H9 (cell line): ENCODE measurements around the gene PPP5C. TPM values are rescaled to one million over a fixed set of nuclear protein-coding genes. Genes with fewer than 3 reads are reported as not detected.

ENCODE experiments used
- DNase-seq: peaks from one replicate; pipeline ENCODE4 v3.0.0-alpha.2; 2017
- H2AFZ ChIP-seq: one replicate; pipeline ENCODE4 v1.6.1; 2013; ENCODE audit warnings: mild to moderate bottlenecking, low read length, control low read depth, moderate library complexity
- H2AK5ac ChIP-seq: 2 replicates; pipeline ENCODE4 v1.6.1; 2013; ENCODE audit warnings: low read length, control low read depth, mixed read lengths; ENCODE audit not compliant: insufficient read length
- H2BK120ac ChIP-seq: one replicate; pipeline ENCODE4 v1.6.1; 2013; ENCODE audit warnings: low read depth, mild to moderate bottlenecking, low read length, control low read depth, inconsistent platforms; ENCODE audit not compliant: poor library complexity, severe bottlenecking
- H2BK12ac ChIP-seq: 2 replicates; pipeline ENCODE4 v1.6.1; 2013; ENCODE audit warnings: low read length, control low read depth, mixed read lengths, low read depth; ENCODE audit not compliant: insufficient read length
- H2BK15ac ChIP-seq: 2 replicates; pipeline ENCODE4 v1.6.1; 2013; ENCODE audit warnings: low read depth, low read length, control low read depth
- H2BK20ac ChIP-seq: one replicate; pipeline ENCODE4 v1.6.1; 2013; ENCODE audit warnings: low read depth, mild to moderate bottlenecking, low read length, control low read depth, inconsistent platforms; ENCODE audit not compliant: poor library complexity, severe bottlenecking
- H2BK5ac ChIP-seq: 2 replicates; pipeline ENCODE4 v1.6.1; 2013; ENCODE audit warnings: low read length, control low read depth, mixed read lengths; ENCODE audit not compliant: insufficient read length
- H3K14ac ChIP-seq: 2 replicates; pipeline ENCODE4 v1.6.1; 2013; ENCODE audit warnings: low read length, control low read depth; ENCODE audit not compliant: insufficient read depth
- H3K18ac ChIP-seq: 2 replicates; pipeline ENCODE4 v1.6.1; 2013; ENCODE audit warnings: low read depth, mild to moderate bottlenecking, mixed read lengths, low read length, control low read depth; ENCODE audit not compliant: insufficient read length
- H3K23ac ChIP-seq: 2 replicates; pipeline ENCODE4 v1.6.1; 2013; ENCODE audit warnings: low read length, control low read depth, mixed read lengths, low read depth; ENCODE audit not compliant: insufficient read length
- H3K23me2 ChIP-seq: 2 replicates; pipeline ENCODE4 v1.6.1; 2013; ENCODE audit warnings: low read depth, mild to moderate bottlenecking, mixed read lengths, low read length, control low read depth; ENCODE audit not compliant: insufficient read length, poor library complexity, severe bottlenecking
- H3K27ac ChIP-seq: 2 replicates; pipeline ENCODE4 v1.5.1; 2013; ENCODE audit warnings: low read length, control low read depth, mixed read lengths, low read depth; ENCODE audit not compliant: insufficient read length
- H3K27me3 ChIP-seq: 2 replicates; pipeline ENCODE4 v1.6.1; 2013; ENCODE audit warnings: low read length, control low read depth, inconsistent platforms; ENCODE audit not compliant: insufficient read depth
- H3K4ac ChIP-seq: 2 replicates; pipeline ENCODE4 v1.6.1; 2013; ENCODE audit warnings: low read depth, mild to moderate bottlenecking, control low read depth, inconsistent platforms, low read length, moderate library complexity
- H3K4me1 ChIP-seq: 2 replicates; pipeline ENCODE4 v1.6.1; 2013; ENCODE audit warnings: low read length, control low read depth, inconsistent platforms; ENCODE audit not compliant: insufficient read depth
- H3K4me2 ChIP-seq: 2 replicates; pipeline ENCODE4 v1.6.1; 2013; ENCODE audit warnings: low read length, control low read depth, mixed read lengths; ENCODE audit not compliant: insufficient read length, insufficient read depth
- H3K56ac ChIP-seq: 2 replicates; pipeline ENCODE4 v1.6.1; 2013; ENCODE audit warnings: low read depth, mild to moderate bottlenecking, mixed read lengths, low read length, control low read depth; ENCODE audit not compliant: insufficient read length
- H3K79me1 ChIP-seq: 2 replicates; pipeline ENCODE4 v1.6.1; 2013; ENCODE audit warnings: low read depth, mild to moderate bottlenecking, moderate library complexity, low read length, control low read depth, inconsistent platforms; ENCODE audit not compliant: insufficient read depth, poor library complexity, severe bottlenecking
- H3K79me2 ChIP-seq: 2 replicates; pipeline ENCODE4 v1.6.1; 2013; ENCODE audit warnings: low read length, control low read depth, inconsistent platforms; ENCODE audit not compliant: insufficient read depth
- H3K9ac ChIP-seq: 2 replicates; pipeline ENCODE4 v1.6.1; 2013; ENCODE audit warnings: low read length, control low read depth, mixed read lengths; ENCODE audit not compliant: insufficient read length; ENCODE audit errors: extremely low read depth
- H3K9me3 ChIP-seq: one replicate; pipeline ENCODE4 v1.6.1; 2013; ENCODE audit warnings: low read depth, low read length, inconsistent platforms; ENCODE audit not compliant: control insufficient read depth
- H3T11ph ChIP-seq: one replicate; pipeline ENCODE4 v1.6.1; 2013; ENCODE audit warnings: mild to moderate bottlenecking, low read length, control low read depth, inconsistent platforms
- H4K20me1 ChIP-seq: one replicate; pipeline ENCODE4 v1.6.1; 2013; ENCODE audit not compliant: control insufficient read depth, insufficient read length, insufficient read depth
- H4K5ac ChIP-seq: 2 replicates; pipeline ENCODE4 v1.6.1; 2013; ENCODE audit warnings: low read depth, mild to moderate bottlenecking, mixed read lengths, low read length, control low read depth; ENCODE audit not compliant: insufficient read length
- H4K8ac ChIP-seq: replicated peaks from 2 replicates; pipeline ENCODE4 v1.6.1; 2013; ENCODE audit warnings: low read length, control low read depth, mixed read lengths, low read depth; ENCODE audit not compliant: insufficient read length
- H4K91ac ChIP-seq: 2 replicates; pipeline ENCODE4 v1.6.1; 2013; ENCODE audit warnings: low read depth, mild to moderate bottlenecking, moderate library complexity, mixed read lengths, low read length, control low read depth; ENCODE audit not compliant: insufficient read length
- H3K27ac Mint-ChIP-seq, 3 experiments: 2 replicates in 2 of 3; 3 replicates in 1 of 3; pipeline ENCODE4 v1.8.0; 2020 to 2021; ENCODE audit warnings: mixed read lengths in 3 of 3, mild to moderate bottlenecking in 1 of 3, moderate library complexity in 1 of 3
- H3K27me3 Mint-ChIP-seq: 2 replicates; pipeline ENCODE4 v1.8.0; 2021; ENCODE audit warnings: low read depth, mild to moderate bottlenecking, moderate library complexity, mixed read lengths
- H3K36me3 Mint-ChIP-seq, 3 experiments: 2 replicates in 2 of 3; 3 replicates in 1 of 3; pipeline ENCODE4 v1.8.0; 2020 to 2021; ENCODE audit warnings: low read depth in 3 of 3, mixed read lengths in 3 of 3; ENCODE audit not compliant: insufficient read depth in 1 of 3
- H3K4me1 Mint-ChIP-seq, 2 experiments: 2 replicates each; pipeline ENCODE4 v1.8.0; 2020; ENCODE audit warnings: mixed read lengths in 2 of 2
- H3K4me3 Mint-ChIP-seq, 2 experiments: 2 replicates in 1 of 2; 3 replicates in 1 of 2; pipeline ENCODE4 v1.8.0; 2020 to 2021; ENCODE audit warnings: mild to moderate bottlenecking in 2 of 2, mixed read lengths in 2 of 2, moderate library complexity in 1 of 2
- H3K9me3 Mint-ChIP-seq, 2 experiments: 2 replicates in 1 of 2; 3 replicates in 1 of 2; pipeline ENCODE4 v1.8.0; 2020; ENCODE audit warnings: mild to moderate bottlenecking in 2 of 2, mixed read lengths in 2 of 2, moderate library complexity in 1 of 2
- WGBS: extraction: QIAGEN DNeasy Blood & Tissue Kit; methylation state at CpG from one replicate; pipeline ENCODE4 v1.1.7; 2013; ENCODE audit warnings: missing lambda C conversion rate, low lambda C conversion rate, mixed read lengths; ENCODE audit not compliant: insufficient read length; ENCODE audit errors: extremely low coverage; 5-methylcytosine and 5-hydroxymethylcytosine counted together
- total RNA-seq: library from RNA; stranded (reverse); gene quantifications from 2 replicates; pipeline ENCODE4 v1.2.1, GENCODE V29; 2021
- TF ChIP-seq, protein P1 (sequence below): fragments of 200-600 bp; sonication (generic); conservative IDR thresholded peaks from 3 replicates; pipeline ENCODE4 v1.8.0; 2021; ENCODE audit warnings: antibody characterized with exemption, mild to moderate bottlenecking

The PPP5C gene
- total RNA-seq, 1 experiment from 2014 or later = 108 TPM

DNA sequence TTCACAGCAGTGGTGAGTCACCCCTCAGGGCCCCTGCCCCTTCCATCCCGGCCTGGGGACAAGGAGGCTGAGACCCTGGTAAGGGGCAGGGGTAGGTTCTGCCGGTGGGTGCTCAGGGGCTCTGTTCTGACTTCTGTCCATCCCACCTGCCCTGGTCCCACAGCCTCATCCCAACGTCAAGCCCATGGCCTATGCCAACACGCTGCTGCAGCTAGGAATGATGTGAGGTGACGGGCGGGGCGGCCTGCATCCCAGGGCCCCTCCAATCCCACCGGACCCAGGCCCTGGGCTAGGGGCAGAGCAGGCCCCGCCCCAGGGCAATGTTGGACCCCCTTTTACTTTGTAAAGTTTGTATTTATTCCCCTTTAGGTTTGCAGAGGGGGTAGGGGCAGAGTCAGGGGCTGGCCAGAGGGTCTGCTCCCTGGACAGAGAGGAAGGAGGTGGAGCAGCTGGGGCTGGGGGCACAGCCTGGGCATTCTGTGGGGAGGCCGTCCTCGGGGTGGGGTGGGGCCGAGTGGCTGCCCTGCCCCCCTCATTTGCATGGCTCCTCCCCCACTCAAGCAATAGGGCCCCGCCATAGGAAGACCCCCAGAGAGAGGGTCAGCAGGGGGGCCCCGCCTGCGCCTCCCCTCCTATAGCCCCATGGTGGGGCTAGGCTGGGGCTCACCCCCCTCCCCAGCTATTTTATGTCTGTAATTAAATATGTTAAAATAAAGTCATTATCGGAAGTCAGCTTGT is 43.4 kb downstream of the PPP5C start:
- Mint-ChIP-seq H3K4me3 (no peak overlapping the region), H3K36me3 (peaks cover 44 to 65% (median 51%) of the 10 kb centered on the region in 3 experiments)
- no CpG with 5 or more reads among the region's 16 CpGs for WGBS

More for the DNA sequence above, 43.4 kb downstream of the PPP5C start:
- no peaks in the 10 kb centered on the region for H3K27me3 ChIP-seq
- no peak overlapping the region for H2AK5ac ChIP-seq
- H3K23ac ChIP-seq = no peak overlapping the region
- Mint-ChIP-seq H3K9me3 (peaks cover 2 to 5% of the 10 kb centered on the region in 2 experiments; a peak in 2 of 5 replicates), H3K27ac (no peak overlapping the region), H3K4me1 (peaks cover 7 to 29% of the 10 kb centered on the region in 2 experiments; a peak in 3 of 4 replicates), H3K27me3 (no peaks in the 10 kb centered on the region)
- H3K23me2 ChIP-seq = no peaks in the 10 kb centered on the region
- no peak for DNase-seq
- H3K14ac ChIP-seq = no peak overlapping the region
- H3K4me2 ChIP-seq = no peak overlapping the region
- no peak overlapping the region for H3K27ac ChIP-seq
- H3K79me1 ChIP-seq = no peaks in the 10 kb centered on the region
- no peak overlapping the region for H3K9ac ChIP-seq
- H2AFZ ChIP-seq = no peak overlapping the region
- H4K8ac ChIP-seq = no peak overlapping the region
- H3K4me1 ChIP-seq = no peaks in the 10 kb centered on the region
- H3K79me2 ChIP-seq = no peaks in the 10 kb centered on the region
- no peak overlapping the region for H4K91ac ChIP-seq
- H3T11ph ChIP-seq = no peak overlapping the region
- no peak overlapping the region for H2BK120ac ChIP-seq
- H2BK20ac ChIP-seq = no peak overlapping the region
- no peak overlapping the region for H2BK12ac ChIP-seq
- no peak overlapping the region for H4K5ac ChIP-seq
- no peaks in the 10 kb centered on the region for H4K20me1 ChIP-seq
- TF ChIP-seq, protein P1, sequence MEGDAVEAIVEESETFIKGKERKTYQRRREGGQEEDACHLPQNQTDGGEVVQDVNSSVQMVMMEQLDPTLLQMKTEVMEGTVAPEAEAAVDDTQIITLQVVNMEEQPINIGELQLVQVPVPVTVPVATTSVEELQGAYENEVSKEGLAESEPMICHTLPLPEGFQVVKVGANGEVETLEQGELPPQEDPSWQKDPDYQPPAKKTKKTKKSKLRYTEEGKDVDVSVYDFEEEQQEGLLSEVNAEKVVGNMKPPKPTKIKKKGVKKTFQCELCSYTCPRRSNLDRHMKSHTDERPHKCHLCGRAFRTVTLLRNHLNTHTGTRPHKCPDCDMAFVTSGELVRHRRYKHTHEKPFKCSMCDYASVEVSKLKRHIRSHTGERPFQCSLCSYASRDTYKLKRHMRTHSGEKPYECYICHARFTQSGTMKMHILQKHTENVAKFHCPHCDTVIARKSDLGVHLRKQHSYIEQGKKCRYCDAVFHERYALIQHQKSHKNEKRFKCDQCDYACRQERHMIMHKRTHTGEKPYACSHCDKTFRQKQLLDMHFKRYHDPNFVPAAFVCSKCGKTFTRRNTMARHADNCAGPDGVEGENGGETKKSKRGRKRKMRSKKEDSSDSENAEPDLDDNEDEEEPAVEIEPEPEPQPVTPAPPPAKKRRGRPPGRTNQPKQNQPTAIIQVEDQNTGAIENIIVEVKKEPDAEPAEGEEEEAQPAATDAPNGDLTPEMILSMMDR = no peak
- no peak overlapping the region for H2BK5ac ChIP-seq
- no peaks in the 10 kb centered on the region for H3K9me3 ChIP-seq
- no peak overlapping the region for H3K18ac ChIP-seq
- H2BK15ac ChIP-seq = no peak overlapping the region
- H3K4ac ChIP-seq = no peak overlapping the region
- H3K56ac ChIP-seq = no peak overlapping the region
